Tibial nerve (tissue), 4 donors: ENCODE results near the gene DOCK2.

Experiments
- EP300 ChIP-seq, 2 donors: sonication (generic); formaldehyde crosslinking; IDR thresholded peaks; one replicate each; pipeline ENCODE4 v1.6.1; 2017; ENCODE audit warnings: antibody characterized with exemption in 2 of 2, mild to moderate bottlenecking in 1 of 2
- TF ChIP-seq, protein P1 (sequence below), 5 experiments: fragments of 200-600 bp in 3 of 5; fragments of 450-650 bp in 2 of 5; sonication (generic) in 3 of 5; IDR thresholded peaks; one replicate each; pipeline ENCODE4 v1.5.1; 2016 to 2019; ENCODE audit warnings: antibody characterized with exemption in 5 of 5, mild to moderate bottlenecking in 3 of 5, moderate library complexity in 2 of 5

DNA sequence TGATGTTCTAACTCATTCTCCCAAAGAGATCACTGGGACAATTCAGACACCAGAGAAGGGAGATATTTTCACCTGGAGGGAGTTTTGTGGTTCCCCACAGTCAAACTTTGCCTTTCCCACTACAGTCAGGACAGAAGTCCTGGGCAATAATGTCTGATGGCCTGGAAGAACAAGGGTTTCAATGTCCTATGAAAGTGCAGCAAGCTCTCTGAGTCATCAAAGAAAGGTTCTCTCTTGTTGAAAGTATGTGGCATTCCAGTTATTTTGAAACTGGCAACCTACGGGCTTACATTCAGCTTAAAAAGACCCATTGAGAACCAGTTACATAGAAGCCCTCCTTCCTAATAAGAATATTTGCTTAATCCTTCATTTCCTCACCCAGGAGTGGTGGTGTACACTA lies 239.3 kb downstream of the DOCK2 start:
- TF ChIP-seq, protein P1, sequence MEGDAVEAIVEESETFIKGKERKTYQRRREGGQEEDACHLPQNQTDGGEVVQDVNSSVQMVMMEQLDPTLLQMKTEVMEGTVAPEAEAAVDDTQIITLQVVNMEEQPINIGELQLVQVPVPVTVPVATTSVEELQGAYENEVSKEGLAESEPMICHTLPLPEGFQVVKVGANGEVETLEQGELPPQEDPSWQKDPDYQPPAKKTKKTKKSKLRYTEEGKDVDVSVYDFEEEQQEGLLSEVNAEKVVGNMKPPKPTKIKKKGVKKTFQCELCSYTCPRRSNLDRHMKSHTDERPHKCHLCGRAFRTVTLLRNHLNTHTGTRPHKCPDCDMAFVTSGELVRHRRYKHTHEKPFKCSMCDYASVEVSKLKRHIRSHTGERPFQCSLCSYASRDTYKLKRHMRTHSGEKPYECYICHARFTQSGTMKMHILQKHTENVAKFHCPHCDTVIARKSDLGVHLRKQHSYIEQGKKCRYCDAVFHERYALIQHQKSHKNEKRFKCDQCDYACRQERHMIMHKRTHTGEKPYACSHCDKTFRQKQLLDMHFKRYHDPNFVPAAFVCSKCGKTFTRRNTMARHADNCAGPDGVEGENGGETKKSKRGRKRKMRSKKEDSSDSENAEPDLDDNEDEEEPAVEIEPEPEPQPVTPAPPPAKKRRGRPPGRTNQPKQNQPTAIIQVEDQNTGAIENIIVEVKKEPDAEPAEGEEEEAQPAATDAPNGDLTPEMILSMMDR (IDR thresholded peaks at IDR 0.05), result no peak
- no peak for TF ChIP-seq EP300 (IDR thresholded peaks at IDR 0.05)
